OCI-LY1 (cell line): ENCODE data around the gene KRR1.
"Not testable (repeated sequence)": the region's sequence is repeated elsewhere in the genome, so short reads cannot be mapped to it uniquely, and the experiment has no call there.

Source experiments
- CTCF ChIP-seq: fragments of 200-600 bp; sonication (generic), shearing (Covaris generic); IDR thresholded peaks from 2 replicates; pipeline ENCODE4 v1.5.1; 2017; ENCODE audit warnings: mild to moderate bottlenecking, antibody characterized with exemption, low read length, moderate library complexity, mixed read lengths
- EZH2 ChIP-seq: fragments of 200-600 bp; sonication (generic), shearing (Covaris generic); IDR thresholded peaks from 2 replicates; pipeline ENCODE4 v1.8.0; 2017; ENCODE audit warnings: borderline replicate concordance, mixed run types, mild to moderate bottlenecking, antibody characterized with exemption, low read length, moderate library complexity, mixed read lengths

- not testable (repeated sequence) for TF ChIP-seq EZH2, CTCF
Observed at GRCh38 chr12:75484450-75484849, 27.0 kb downstream of the KRR1 start.
